GM19043 (cell line): ENCODE data around the gene CIPC.
A peak's percentile ranks its signal among the peaks of the same experiment; 100 is the strongest.

Experiments used
- ATAC-seq: cut with Tn5 transposase; IDR thresholded peaks from one replicate; pipeline ENCODE4 v1.9.1; 2021; ENCODE audit warnings: low read depth; ENCODE audit not compliant: unreplicated experiment

Gene CIPC, protein sequence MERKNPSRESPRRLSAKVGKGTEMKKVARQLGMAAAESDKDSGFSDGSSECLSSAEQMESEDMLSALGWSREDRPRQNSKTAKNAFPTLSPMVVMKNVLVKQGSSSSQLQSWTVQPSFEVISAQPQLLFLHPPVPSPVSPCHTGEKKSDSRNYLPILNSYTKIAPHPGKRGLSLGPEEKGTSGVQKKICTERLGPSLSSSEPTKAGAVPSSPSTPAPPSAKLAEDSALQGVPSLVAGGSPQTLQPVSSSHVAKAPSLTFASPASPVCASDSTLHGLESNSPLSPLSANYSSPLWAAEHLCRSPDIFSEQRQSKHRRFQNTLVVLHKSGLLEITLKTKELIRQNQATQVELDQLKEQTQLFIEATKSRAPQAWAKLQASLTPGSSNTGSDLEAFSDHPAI

GRCh38 chr14:77097700-77098528 is at the start of gene CIPC:
Gene CIPC (plus strand): TSS chr14:77098258. CDS start chr14:77105709, 7,451 bp downstream.
- ATAC-seq = peak; percentile 85

DNA sequence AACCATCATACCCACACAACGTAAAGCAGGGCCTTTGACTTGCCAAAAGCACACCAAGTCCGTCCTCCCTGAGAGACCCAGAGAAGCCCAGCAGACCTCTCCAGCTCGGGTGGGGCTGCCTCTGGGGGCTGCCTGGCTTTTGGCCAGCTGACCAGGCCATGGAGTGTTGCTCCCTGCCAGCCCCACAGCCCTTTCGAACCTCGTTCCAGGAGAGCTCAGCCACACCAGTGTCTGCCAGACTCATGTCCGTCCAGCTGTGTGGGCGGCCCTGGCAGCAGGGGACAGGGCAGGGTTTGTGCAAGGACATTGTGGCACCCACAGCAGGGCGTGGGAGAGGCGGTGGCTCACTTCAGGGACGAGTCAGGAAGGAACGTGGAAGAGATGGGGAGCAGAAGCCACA is 46.9 kb upstream of the CIPC start:
- no peak for ATAC-seq

DNA sequence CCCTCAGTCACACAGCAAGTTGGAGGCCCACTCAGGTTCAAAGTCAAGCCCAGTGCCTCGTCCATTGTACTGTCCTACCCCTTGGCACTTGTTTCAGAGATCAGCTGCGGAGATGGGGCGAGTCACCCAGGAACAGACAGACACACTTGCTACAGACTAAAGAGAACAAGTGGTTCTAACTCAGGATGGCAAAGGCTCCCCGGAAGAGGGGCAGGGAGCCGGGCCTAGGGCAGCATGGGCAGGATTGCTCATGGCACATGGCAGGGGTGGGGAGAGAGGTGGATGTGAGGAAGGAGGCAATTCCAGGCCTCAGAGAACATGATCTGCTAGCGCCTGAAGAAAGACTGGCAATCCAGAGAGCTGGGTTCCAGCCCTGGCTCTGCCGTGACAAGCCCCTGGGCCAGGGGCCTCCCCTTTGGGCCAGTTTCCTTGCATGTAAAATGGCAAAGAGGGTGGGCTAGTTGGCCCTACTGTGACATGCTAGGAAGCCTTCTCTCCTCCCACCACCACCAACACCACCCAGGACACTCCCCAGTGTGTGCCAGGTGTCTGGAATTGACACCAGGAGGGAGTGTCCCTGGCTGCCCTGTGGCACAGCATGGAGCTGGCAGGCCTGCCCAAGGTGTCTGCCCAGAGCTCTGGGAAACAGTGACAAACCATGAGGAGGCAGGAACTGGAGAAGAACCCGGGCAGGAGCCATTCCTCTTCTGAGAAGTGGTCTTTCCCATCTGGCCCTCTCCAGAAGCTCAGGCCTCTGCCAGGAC is 45.6 kb upstream of the CIPC start:
- ATAC-seq = no peak

- no peak for ATAC-seq
These were observed 44.8 kb upstream of the CIPC start for GRCh38 chr14:77053046-77053841.

DNA sequence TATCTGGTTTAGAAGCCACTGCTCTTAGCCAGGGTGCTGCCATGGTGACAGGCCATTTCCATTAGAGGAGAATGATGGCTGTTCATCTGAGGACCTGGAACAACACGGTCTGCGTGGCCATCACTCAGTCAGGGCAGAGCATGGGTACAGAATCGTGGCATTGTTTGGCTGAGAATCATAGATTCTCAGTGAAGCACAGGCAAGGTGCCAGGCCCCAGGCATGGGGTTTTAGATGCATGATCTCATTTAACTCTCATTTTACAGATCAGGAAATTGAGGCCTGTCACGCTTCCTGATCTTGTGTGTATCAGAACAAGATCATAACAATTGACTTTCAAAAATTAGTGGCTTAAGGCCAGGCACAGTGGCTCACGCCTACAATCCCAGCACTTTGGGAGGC is 42.8 kb upstream of the CIPC start:
- no peak for ATAC-seq

DNA sequence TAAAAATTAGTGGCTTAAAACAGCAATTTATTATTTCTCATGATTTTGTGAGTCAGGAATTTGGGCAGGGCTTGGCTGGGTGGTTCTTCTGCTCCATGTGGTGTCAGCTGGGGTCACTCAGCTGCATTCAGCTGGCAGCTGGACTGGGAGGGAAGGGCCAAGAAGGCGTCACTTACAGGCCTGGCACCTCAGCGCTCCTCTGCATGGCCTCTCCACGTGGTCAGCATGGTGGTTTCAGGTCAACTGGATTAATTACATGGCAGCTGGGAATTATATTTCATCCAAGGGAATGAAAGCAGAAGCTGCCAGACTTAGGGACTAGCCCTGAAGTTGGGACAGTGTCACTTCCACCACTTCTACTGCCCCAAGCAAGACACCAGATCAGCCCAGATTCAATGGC is 42.1 kb upstream of the CIPC start:
- ATAC-seq = no peak

DNA sequence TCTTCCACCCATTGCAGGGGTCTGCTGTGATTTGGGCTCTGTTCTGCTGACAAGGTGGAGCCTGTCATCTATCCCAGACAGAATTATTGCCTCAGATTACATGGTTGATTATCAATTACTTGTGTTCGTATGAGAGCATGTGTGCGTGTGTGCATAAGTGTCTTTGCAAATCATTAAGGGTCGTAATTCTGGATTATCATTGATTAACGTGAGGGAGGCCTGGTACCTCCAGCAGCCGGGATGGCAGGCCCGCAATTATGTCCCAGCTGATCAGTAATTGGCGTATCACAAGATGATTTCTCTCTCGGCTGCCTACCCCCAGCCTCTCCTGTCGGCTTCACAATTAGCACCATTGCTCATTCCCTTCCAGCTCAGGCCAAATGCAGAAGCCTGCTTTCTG is 39.9 kb upstream of the CIPC start:
- ATAC-seq = no peak

DNA sequence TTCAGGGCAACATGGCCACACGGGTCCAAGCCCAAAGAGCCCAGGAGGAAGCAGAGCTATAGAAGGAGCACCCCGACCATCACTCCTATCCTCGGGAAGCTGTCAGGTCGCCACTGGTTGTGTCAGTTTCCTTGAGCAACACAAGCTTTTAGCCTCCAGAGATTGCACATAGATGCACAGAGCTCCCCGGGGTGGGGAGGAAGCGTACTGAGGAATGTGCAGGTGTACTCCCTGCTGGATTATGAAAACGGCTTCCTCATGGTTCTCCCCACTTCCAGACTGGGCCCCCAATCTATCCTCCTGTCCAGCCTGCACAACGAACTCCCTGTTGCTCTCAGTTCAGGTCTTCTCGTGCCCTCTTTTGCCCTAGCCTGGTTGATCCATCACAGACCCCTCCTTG is 39.3 kb upstream of the CIPC start:
- ATAC-seq = no peak

GRCh38 chr14:77059276-77059915 is 38.7 kb upstream of the CIPC start:
- no peak for ATAC-seq

- no peak for ATAC-seq
These were observed 36.3 kb upstream of the CIPC start for GRCh38 chr14:77061630-77062257.

- no peak for ATAC-seq
These were observed 35.8 kb upstream of the CIPC start for GRCh38 chr14:77062261-77062660.

DNA sequence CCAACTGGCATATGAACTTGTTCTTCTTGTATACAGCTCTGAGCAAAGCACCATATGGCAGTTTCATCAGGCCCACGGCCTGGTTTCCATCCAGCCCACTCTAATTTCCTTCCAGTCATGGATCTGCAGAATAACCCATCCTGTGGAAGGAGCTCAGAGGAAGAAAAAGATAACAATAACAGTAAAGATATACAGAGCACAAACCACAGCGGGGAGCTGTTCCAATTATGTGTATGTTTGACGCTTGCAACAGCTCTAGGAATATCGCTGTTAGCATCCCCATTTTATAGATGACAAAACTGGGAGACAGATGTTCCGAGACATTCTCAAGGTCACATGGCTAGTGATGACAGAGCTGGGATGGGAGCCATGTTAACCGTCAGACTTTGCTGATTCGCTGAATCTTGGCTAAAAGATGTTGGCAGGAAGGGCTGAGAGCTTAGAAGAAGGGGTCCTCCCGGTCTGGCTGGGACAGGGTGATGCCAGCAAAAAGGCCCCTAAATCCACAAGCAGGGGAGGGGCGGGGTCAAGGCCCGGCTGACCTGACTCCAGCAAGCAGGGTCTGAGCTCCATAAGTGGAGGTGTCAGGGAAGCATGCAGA is 34.4 kb upstream of the CIPC start:
- no peak for ATAC-seq

DNA sequence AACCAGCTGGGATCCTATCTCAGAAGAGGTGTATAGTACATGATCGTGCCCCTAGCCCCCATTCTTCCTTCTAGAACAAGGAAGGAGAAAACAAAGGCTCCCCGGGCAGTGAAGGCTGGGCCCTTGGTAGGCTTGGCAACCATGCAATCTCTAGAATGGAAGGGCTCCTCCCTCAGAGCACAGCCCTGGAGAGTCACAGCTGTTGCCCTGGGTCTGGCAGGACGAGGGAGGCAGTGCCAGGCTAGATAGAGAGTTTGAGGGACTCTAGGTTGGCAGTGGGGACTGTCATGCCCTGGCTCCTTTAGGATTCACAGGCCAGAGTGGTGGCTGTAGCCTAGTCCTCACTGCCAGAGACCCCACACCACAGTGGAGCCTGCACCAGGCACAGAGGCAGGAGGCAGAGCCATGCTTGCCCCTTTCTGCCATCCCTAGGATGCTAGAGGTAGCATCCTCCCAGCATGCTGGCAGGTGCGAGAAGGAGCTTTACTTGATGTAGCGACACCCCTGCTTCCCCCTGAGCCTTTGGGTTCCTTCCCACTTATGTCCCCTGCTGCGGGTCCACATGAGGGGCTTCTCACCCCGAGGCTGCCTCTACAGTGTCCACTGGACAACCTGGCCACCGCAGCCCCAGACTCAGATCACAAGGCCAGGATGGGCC is 33.4 kb upstream of the CIPC start:
- ATAC-seq = no peak

GRCh38 chr14:77065851-77066577 is 32.0 kb upstream of the CIPC start:
- no peak for ATAC-seq

GRCh38 chr14:77066578-77067172 is 31.4 kb upstream of the CIPC start:
- ATAC-seq = no peak

GRCh38 chr14:77067632-77068516 is 30.2 kb upstream of the CIPC start:
- ATAC-seq = no peak
